ENCODE results near the gene BID.

Gene BID

GRCh38 chr22:17789379-17790200 lies 15.3 kb upstream of the BID start:
- Histone ChIP-seq H3K27ac (ENCODE audit: low read depth, low read length, poor library complexity, severe bottlenecking) (no peak overlapping the region), H3K9me3 (ENCODE audit: low read length) (no peaks in the 10 kb centered on the region), H3K27me3 (ENCODE audit: insufficient read depth, low read length) (no peaks in the 10 kb centered on the region), H3F3A (ENCODE audit: insufficient read depth, low read length) (no peaks in the 10 kb centered on the region), H3K4me1 (ENCODE audit: insufficient read depth, low read length, severe bottlenecking) (peaks cover 3% of the 10 kb centered on the region), H3K36me3 (ENCODE audit: insufficient read depth, low read length) (no peaks in the 10 kb centered on the region), H3K9me2 (ENCODE audit: low read depth, low read length) (no peaks in the 10 kb centered on the region), H4K20me1 (ENCODE audit: insufficient read depth, low read length) (no peaks in the 10 kb centered on the region), H3K9ac (ENCODE audit: low read length) (no peak overlapping the region), H3K79me2 (ENCODE audit: insufficient read depth, low read length) (no peaks in the 10 kb centered on the region), H3K4me2 (ENCODE audit: low read length) (no peak overlapping the region), H3K4me3 (ENCODE audit: low read depth, low read length, poor library complexity, severe bottlenecking) (no peak overlapping the region), H2AFZ (ENCODE audit: low read length) (no peak overlapping the region)
- TF ChIP-seq CTCF (IDR thresholded peaks at IDR 0.05; ENCODE audit: low read length) (no peak), EZH2 (IDR thresholded peaks at IDR 0.05; ENCODE audit: borderline replicate concordance, low read length) (no peak)

DNA sequence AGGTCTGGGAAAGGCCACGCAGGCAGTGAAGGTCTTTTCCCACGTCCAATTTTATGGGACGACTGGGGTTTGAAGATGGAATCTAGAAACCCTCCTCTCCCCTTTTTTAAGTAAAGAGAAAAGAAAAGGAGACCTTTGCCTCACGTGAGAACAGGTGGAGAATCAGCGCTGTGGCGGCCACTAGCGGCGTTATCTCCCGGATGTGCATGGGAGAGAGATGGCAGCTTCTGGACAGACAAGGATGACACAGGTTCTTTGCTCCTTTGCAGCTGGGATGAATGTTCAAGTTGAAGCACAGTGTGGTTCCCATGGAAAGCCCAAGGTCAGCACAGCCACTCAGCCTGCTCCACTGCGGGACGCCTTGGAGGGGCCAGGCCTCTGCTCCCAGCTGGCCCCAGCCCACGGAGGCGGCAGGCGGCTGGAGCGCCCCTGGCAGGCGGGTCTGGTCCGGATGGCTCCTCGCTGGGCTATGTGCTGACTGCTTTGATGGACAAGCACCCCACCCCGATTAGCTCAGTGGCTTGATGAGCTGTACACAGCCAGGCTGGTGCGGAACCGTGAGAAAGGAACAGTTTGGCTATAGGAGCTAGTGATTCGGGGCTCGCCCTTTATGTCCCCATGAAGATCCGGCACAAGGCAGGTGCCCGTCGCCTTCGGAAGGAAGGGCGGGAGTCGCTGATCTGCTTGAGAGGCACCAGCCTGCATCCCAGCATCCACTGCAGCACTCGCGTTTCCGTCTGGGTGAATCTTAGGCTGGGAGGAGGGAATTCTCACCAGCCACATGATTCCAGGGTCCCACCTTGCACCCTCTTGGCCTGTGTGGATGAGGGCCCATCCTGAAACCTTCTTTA lies 14.5 kb upstream of the BID start:
- no peaks in the 10 kb centered on the region for H3K79me2 ChIP-seq (ENCODE audit: insufficient read depth, low read length)
- TF ChIP-seq EZH2 (IDR thresholded peaks at IDR 0.05; ENCODE audit: borderline replicate concordance, low read length) (no peak), CTCF (IDR thresholded peaks at IDR 0.05; ENCODE audit: low read length) (peak; percentile 23)
- no peaks in the 10 kb centered on the region for H3K9me2 ChIP-seq (ENCODE audit: low read depth, low read length)

GRCh38 chr22:17787716-17788330 lies 13.6 kb upstream of the BID start:
- H3K4me2 ChIP-seq (ENCODE audit: low read length): no peak overlapping the region
- H2AFZ ChIP-seq (ENCODE audit: low read length): no peak overlapping the region
- no peak for TF ChIP-seq EZH2 (IDR thresholded peaks at IDR 0.05; ENCODE audit: borderline replicate concordance, low read length)
- no peak for TF ChIP-seq CTCF (IDR thresholded peaks at IDR 0.05; ENCODE audit: low read length)
- no peaks in the 10 kb centered on the region for H3K36me3 ChIP-seq (ENCODE audit: insufficient read depth, low read length)
- no peaks in the 10 kb centered on the region for H3K79me2 ChIP-seq (ENCODE audit: insufficient read depth, low read length)
- no peaks in the 10 kb centered on the region for H3F3A ChIP-seq (ENCODE audit: insufficient read depth, low read length)
- no peak overlapping the region for H3K4me3 ChIP-seq (ENCODE audit: low read depth, low read length, poor library complexity, severe bottlenecking)
- H3K9me3 ChIP-seq (ENCODE audit: low read length): no peaks in the 10 kb centered on the region
- peaks cover 3% of the 10 kb centered on the region for H3K4me1 ChIP-seq (ENCODE audit: insufficient read depth, low read length, severe bottlenecking)
- H3K27ac ChIP-seq (ENCODE audit: low read depth, low read length, poor library complexity, severe bottlenecking): no peak overlapping the region
- H3K27me3 ChIP-seq (ENCODE audit: insufficient read depth, low read length): no peaks in the 10 kb centered on the region
- H4K20me1 ChIP-seq (ENCODE audit: insufficient read depth, low read length): no peaks in the 10 kb centered on the region
- no peak overlapping the region for H3K9ac ChIP-seq (ENCODE audit: low read length)
- no peaks in the 10 kb centered on the region for H3K9me2 ChIP-seq (ENCODE audit: low read depth, low read length)

More for the DNA sequence above, 14.5 kb upstream of the BID start:
- no peaks in the 10 kb centered on the region for H4K20me1 ChIP-seq (ENCODE audit: insufficient read depth, low read length)
- H3K9me3 ChIP-seq (ENCODE audit: low read length): no peaks in the 10 kb centered on the region
- H3K4me1 ChIP-seq (ENCODE audit: insufficient read depth, low read length, severe bottlenecking): peaks cover 3% of the 10 kb centered on the region
- no peak overlapping the region for H3K9ac ChIP-seq (ENCODE audit: low read length)
- no peaks in the 10 kb centered on the region for H3K27me3 ChIP-seq (ENCODE audit: insufficient read depth, low read length)
- H3K27ac ChIP-seq (ENCODE audit: low read depth, low read length, poor library complexity, severe bottlenecking): no peak overlapping the region
- H2AFZ ChIP-seq (ENCODE audit: low read length): no peak overlapping the region
- H3K4me3 ChIP-seq (ENCODE audit: low read depth, low read length, poor library complexity, severe bottlenecking): no peak overlapping the region
- H3K4me2 ChIP-seq (ENCODE audit: low read length): no peak overlapping the region
- no peaks in the 10 kb centered on the region for H3F3A ChIP-seq (ENCODE audit: insufficient read depth, low read length)
- no peaks in the 10 kb centered on the region for H3K36me3 ChIP-seq (ENCODE audit: insufficient read depth, low read length)
